ENCODE data around the gene KCNMA1.

- TF ChIP-seq, protein P1, sequence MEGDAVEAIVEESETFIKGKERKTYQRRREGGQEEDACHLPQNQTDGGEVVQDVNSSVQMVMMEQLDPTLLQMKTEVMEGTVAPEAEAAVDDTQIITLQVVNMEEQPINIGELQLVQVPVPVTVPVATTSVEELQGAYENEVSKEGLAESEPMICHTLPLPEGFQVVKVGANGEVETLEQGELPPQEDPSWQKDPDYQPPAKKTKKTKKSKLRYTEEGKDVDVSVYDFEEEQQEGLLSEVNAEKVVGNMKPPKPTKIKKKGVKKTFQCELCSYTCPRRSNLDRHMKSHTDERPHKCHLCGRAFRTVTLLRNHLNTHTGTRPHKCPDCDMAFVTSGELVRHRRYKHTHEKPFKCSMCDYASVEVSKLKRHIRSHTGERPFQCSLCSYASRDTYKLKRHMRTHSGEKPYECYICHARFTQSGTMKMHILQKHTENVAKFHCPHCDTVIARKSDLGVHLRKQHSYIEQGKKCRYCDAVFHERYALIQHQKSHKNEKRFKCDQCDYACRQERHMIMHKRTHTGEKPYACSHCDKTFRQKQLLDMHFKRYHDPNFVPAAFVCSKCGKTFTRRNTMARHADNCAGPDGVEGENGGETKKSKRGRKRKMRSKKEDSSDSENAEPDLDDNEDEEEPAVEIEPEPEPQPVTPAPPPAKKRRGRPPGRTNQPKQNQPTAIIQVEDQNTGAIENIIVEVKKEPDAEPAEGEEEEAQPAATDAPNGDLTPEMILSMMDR (IDR thresholded peaks at IDR 0.05; ENCODE audit: poor library complexity, severe bottlenecking): no peak
- TF ChIP-seq EP300 (conservative IDR thresholded peaks at IDR 0.05; ENCODE audit: poor library complexity, severe bottlenecking) (no peak), SMC3 (conservative IDR thresholded peaks at IDR 0.05; ENCODE audit: poor library complexity) (no peak), TAF1 (IDR thresholded peaks at IDR 0.05; ENCODE audit: low read depth) (no peak), POLR2AphosphoS5 (IDR thresholded peaks at IDR 0.05) (no peak), MXI1 (conservative IDR thresholded peaks at IDR 0.05; ENCODE audit: poor library complexity, severe bottlenecking) (no peak), EZH2 (IDR thresholded peaks at IDR 0.05; ENCODE audit: borderline replicate concordance, insufficient read depth, low read length, poor library complexity, severe bottlenecking) (no peak)
- TF ChIP-seq, protein P2, sequence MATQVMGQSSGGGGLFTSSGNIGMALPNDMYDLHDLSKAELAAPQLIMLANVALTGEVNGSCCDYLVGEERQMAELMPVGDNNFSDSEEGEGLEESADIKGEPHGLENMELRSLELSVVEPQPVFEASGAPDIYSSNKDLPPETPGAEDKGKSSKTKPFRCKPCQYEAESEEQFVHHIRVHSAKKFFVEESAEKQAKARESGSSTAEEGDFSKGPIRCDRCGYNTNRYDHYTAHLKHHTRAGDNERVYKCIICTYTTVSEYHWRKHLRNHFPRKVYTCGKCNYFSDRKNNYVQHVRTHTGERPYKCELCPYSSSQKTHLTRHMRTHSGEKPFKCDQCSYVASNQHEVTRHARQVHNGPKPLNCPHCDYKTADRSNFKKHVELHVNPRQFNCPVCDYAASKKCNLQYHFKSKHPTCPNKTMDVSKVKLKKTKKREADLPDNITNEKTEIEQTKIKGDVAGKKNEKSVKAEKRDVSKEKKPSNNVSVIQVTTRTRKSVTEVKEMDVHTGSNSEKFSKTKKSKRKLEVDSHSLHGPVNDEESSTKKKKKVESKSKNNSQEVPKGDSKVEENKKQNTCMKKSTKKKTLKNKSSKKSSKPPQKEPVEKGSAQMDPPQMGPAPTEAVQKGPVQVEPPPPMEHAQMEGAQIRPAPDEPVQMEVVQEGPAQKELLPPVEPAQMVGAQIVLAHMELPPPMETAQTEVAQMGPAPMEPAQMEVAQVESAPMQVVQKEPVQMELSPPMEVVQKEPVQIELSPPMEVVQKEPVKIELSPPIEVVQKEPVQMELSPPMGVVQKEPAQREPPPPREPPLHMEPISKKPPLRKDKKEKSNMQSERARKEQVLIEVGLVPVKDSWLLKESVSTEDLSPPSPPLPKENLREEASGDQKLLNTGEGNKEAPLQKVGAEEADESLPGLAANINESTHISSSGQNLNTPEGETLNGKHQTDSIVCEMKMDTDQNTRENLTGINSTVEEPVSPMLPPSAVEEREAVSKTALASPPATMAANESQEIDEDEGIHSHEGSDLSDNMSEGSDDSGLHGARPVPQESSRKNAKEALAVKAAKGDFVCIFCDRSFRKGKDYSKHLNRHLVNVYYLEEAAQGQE (IDR thresholded peaks at IDR 0.05; ENCODE audit: borderline replicate concordance): no peak
Observed at GRCh38 chr10:77421591-77421990, 216.0 kb downstream of the KCNMA1 start.

Data from neural cell (in vitro differentiated cells).